Right hindlimb (tissue), 1 donor: Measurements from ENCODE around the gene PRC1.
"Not testable (repeated sequence)": the region's sequence is repeated elsewhere in the genome, so short reads cannot be mapped to it uniquely, and the experiment has no call there.

Experiments
- DNase-seq: peaks from one replicate; pipeline ENCODE4 v3.0.0-alpha.2; 2018

PRC1 gene

GRCh38 chr15:90994417-90995311 lies at the start of gene PRC1:
PRC1 (minus strand) TSS chr15:90994535; CDS start chr15:90994417, 118 bp downstream.
- DNase-seq, result peak; percentile 99

- no peak for DNase-seq
Measured at GRCh38 chr15:91043202-91043874, 49.0 kb upstream of the PRC1 start.

DNA sequence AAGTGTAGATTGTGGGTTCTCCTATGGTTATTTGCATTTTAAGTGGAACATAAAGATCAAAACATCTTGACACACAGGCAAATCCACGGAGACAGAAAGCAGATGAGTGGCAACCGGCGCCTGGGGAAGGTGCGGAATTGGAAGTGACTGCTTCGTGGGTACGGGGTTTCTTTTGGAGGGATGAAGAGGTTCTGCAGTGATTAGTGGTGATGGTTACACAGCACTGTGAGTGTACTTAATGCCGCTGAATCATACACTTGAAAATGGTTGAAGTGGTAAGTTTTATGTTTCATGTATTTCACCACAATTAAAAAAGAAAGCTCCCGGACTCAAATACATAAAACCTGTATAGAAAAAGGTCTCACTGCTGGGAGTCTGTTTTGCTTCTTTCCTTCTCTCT lies 46.5 kb upstream of the PRC1 start:
- DNase-seq, result no peak

DNA sequence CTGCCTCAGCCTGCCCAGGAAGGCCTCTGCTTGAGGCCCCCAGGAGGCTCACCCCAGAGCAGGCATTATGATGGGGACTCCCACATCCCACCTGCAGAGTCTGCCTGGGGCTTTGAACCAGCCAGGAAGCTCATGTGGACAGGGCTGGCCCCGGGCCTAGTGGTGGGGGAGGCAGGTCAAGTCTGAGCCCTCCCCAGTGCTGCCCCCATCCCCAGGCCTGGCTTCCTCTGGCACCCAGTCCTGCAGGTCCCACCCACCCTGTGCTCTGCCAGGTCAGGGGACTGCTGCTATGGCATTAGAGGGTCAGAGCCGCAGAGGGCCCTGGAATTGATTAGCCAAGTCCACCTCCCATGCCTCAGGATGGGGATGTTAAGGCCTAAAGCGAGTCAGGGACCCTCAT lies 45.7 kb upstream of the PRC1 start:
- no peak for DNase-seq

- no peak for DNase-seq
Measured at GRCh38 chr15:91032919-91033803, 38.8 kb upstream of the PRC1 start.

DNA sequence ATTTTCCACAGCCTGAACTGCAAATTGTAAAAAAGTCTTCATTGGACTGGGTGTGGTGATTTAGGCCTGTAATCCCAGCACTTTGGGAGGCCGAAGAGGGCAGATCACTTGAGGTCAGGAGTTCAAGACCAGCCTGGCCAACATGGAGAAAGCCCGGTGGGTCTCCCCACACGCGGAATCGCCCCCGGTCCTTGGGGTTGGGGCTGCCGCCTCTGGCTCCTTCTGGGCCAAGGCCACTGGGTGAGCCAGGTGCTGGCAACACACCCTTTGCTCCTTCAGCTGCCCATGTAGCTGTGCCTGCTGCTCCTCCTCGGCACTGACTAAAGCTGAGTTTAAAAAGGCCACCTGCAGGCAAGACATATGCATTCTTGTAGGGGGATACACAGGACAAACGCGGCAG lies 37.5 kb upstream of the PRC1 start:
- no peak for DNase-seq

DNA sequence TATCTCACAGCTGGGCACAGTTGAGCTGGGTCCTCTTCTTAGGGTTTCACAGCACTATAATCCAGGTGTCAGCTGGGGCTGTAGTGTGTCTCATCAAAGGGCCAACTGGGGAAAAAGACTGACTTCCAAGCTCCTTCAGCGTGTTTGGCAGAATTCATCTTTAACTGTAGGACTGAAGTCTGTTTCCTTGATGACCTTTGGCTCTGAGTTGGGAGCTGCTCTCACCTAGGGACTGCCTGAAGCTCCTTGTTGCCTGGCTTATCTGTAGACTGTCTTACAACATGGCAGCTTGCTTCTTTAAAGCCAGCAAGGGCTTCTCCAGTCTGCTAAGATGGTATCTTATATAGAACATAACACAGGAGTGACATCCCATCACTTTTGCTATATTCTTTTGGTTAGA lies 33.3 kb upstream of the PRC1 start:
- DNase-seq, result no peak

DNA sequence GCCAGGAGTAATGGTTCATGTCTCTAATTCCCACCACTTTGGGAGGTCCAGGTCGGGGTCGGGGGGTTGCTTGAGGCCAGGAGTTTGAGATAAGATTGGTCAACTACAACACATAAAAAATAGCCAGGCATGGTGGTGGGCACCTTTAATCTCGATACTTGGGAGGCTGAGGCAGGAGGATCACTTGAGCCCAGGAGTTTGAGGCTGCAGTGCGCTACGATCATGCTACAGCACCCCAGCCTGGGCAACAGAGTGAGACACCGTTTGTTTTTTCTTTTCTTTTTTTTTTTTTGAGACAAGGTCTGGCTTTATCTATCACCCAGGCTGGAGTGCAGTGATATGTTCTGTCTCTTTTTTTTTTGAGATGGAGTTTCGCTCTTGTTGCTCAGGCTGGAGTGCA lies 29.4 kb upstream of the PRC1 start:
- no peak for DNase-seq

DNA sequence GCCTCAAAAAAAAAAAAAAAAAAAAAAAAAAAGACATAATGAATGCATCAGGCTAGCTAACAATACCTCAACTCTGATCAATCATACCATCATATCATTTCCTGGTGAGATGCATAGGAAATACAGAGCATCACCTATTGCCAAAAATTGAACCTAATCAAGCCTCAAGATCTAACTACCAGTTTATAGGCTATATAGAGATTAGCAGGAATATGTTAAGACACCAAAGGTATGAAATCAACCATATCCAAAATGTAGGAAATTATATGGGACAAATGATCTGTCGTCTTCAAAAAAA lies 28.4 kb upstream of the PRC1 start:
- no peak for DNase-seq

GRCh38 chr15:91022075-91022831 lies 27.9 kb upstream of the PRC1 start, which contains the start of gene VPS33B:
VPS33B (minus strand) TSS chr15:91022594; CDS start chr15:91022249, 345 bp downstream.
- DNase-seq, result peak; percentile 88

DNA sequence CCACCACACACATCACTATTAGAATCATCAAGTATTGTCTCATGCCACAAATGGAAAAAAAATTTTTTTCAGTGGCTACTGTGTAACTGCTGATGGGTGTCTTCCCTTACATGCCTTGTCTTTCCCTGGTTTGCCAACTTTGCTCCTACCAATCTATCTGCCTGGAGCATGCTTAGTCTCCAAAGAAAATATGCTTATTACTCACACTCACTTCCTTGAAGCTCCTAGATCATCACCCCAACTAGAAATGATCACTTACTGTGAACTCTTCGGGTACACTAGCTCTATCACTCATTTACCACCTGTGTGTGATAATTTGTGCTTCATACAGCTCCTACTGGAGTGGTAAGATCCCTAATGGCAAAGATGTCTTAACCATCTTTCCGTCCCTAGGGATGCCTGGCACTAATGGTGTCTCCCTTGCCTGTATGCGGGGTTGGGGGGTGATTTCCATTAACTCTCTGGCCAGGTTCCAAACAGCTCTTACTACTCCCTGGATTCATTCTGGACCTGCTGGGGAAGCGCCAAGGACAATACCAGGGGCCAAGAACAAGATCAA lies 27.3 kb upstream of the PRC1 start:
- DNase-seq, result no peak

DNA sequence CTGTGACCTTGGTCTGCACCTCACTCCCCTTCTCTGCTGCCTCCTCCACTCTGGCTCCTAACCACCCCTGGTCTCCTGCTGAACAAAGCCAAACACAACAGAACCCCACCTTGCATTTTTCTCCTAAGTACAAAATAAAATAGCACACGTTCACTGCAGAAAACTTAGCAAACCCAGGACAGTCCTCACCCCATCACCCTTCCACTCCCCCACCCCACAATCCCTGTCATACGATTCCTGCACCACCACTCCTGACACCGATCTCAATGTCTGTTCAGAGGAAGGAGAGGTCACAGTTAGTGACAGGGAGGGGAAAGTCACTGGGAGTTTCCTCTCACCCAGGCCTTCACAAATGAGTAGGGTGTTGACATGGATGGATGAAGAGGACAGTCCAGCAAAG lies 23.8 kb upstream of the PRC1 start:
- no peak for DNase-seq

GRCh38 chr15:91017716-91018115 lies 23.4 kb upstream of the PRC1 start:
- DNase-seq, result no peak

- DNase-seq, result not testable (repeated sequence)
Measured at GRCh38 chr15:91013701-91014100, 19.4 kb upstream of the PRC1 start.

GRCh38 chr15:91007266-91007665 lies 12.9 kb upstream of the PRC1 start:
- no peak for DNase-seq

DNA sequence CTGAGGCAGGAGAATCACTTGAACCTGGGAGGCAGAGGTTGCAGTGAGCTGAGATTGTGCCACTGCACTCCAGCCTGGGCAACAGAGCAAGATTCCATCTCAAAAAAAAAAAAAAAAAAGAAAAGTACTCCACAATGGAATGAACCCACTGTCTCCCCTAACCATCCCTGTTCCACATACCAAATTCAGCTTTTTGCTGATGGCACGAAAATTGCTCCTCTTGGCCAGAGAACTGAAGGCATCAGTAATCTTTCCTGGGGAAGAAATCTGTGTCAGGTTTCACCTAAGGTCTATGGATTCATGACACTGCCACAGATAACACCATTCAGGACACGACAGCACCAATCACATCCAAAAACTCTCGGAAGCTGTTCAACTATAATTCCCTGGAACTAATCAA lies 6.9 kb upstream of the PRC1 start:
- DNase-seq, result no peak

DNA sequence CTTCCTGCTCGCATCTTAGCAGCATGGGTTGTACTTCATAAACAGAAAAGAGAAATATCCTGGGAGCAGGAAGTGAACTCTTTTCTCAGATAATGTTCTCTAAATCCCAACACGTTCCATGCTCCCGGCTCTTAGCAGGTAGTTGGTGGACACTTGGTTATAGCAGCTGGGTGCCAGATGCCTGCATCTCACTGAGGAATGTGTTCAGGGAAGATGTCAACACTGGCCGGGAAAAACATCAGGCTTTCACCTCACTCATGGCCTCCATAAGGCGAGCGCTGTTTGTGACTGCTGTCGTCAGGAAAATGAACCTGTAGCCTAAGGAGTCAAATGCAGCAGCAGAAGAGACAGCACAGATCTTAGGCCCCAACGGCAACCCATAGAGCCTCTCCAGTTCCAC lies 4.4 kb upstream of the PRC1 start:
- DNase-seq, result no peak

DNA sequence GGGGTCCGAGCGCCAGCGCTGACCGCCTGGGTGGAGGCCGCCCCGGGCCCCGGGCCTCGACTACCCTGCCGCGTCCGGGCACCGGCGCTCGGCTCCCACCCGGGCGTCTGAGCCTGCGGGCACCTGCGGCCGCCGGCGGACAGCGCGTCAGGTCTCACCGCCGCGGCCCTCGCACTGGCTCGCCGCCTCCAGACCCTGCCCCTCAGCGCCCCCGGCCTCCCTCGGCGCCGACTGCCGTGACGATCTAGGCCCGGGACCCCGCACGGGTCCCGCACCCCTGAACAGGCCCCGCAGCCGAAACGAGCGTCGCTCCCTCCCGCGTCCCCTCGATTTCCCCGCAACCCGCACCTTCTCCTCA lies 297 bp downstream of the PRC1 start:
- DNase-seq, result peak; percentile 44

DNA sequence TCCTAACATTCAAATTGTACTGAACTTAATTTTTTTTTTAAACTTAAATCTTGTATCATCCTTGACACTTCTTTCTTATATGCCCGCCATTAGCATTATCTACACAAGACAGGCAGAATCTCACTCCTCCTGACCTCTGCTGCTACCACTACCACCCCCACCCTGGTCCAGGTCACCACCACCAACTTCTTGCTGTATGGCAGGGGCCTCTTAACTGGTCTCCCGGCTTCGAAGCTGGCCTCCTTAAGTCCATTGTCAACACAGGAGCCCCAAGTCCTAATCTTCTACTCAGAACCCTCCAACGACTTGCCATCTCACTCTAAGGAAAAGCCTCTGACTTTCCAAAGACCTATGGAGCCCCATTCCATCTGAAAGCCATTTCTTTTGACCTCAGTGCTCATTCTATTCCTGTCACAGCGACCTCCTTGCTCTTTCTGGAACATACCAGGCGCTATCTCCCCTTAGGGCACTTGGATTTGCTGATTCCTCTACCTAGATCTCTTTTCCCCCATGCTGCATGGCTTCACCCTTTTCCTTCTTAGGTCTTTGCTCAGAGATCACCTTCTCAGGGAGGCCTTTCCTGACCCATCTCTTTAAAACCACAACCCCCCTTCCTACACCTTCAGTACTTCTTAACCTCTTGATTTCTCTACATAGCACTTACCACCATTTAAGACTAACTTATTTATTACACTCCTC lies 2.6 kb downstream of the PRC1 start:
- no peak for DNase-seq

- DNase-seq, result no peak
Measured at GRCh38 chr15:90990446-90990845, 3.9 kb downstream of the PRC1 start.

- DNase-seq, result no peak
Measured at GRCh38 chr15:90989040-90989768, 5.1 kb downstream of the PRC1 start.
